ENCODE measurements around the gene TERT.
A peak's percentile ranks its signal among the peaks of the same experiment; 100 is the strongest.
"Not testable (repeated sequence)": the region's sequence is repeated elsewhere in the genome, so short reads cannot be mapped to it uniquely, and the experiment has no call there.

TERT gene

DNA sequence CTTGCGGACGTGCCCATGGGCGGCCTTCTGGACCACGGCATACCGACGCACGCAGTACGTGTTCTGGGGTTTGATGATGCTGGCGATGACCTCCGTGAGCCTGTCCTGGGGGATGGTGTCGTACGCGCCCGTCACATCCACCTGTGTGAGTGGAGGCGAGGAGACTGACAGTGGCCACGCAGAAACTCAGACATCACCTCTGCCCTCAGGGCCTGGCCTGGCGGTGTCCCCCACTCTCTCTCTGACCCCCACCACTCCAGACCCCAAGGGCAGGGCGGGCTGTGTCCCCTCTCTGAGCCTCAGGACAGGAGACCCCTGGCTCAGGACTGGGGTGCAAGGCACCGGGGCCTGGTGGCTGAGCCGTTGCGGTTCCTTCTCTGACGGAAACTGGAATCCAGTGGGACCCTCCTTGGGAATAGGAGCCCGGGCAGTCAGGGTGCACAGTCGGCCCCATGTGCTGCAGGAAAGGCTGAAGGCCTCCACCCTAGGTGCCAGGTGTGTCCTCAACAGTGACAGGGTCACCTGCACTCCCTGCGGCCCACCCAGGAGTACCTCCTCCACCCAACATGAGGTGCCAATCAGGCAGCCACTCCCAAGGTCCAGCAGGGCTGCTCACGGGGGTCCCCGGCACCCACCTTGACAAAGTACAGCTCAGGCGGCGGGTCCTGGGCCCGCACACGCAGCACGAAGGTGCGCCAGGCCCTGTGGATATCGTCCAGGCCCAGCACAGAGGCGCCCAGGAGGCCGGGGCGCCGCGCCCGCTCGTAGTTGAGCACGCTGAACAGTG lies 16.0 kb downstream of the TERT start:
- DNase-seq (ENCODE audit: low read depth in 2 of 2): no peak

DNA sequence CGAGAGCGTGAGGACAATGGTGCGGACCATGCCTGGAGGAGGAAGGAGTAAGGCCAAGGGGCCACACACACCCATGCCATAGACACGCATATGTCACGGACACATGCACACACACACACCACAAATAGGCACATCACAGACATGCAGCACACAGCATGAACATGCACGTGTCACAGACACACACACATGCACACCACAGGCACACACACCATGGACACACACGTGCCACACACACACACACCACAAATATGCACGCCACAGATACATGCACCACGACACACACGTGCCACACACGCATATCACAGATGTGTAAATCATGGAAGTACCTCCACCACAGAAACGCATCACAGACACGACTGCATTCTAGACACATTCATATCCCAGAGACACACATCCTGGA lies 16.7 kb downstream of the TERT start:
- no peak for DNase-seq (ENCODE audit: low read depth in 2 of 2)

DNA sequence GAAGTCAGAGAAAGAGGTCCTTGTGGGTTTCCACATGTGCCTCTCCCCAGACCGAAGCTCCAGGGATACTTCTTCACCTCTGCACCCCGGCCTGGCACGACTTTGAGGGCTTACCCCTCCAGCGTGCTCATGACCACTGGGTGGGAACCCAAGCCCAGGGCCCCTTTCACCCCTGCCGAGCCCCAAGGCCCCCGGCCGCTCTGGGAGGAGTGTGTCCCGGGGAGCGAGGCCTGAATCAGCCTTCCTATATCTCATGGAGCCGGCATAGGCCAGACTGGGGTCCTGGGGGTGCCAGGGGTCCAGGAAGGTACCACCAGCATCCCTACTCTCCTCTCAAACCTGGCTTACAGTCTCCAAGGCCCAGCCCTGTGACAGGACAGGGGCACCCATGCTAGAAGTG lies 17.1 kb downstream of the TERT start:
- DNase-seq (ENCODE audit: low read depth in 2 of 2): no peak

DNA sequence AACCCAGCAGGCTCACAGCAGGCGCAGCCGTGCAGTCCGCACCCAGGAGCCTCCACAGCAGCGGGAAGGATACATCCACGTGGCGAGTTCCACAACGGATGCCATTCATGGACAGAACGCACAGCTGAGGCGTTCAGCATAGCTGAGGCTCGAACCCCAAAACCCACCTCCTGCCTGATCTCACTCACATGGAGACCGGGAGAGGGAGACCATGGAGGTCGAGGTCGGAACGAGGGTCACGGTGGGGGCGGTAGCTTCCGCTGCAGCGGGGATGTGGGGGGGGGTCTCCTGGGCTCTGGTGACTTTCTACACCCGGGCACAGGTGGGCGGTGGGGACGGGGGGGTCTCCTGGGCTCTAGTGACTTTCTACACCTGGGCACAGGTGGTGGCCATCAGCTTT lies 17.5 kb downstream of the TERT start:
- no peak for DNase-seq (ENCODE audit: low read depth in 2 of 2)

DNA sequence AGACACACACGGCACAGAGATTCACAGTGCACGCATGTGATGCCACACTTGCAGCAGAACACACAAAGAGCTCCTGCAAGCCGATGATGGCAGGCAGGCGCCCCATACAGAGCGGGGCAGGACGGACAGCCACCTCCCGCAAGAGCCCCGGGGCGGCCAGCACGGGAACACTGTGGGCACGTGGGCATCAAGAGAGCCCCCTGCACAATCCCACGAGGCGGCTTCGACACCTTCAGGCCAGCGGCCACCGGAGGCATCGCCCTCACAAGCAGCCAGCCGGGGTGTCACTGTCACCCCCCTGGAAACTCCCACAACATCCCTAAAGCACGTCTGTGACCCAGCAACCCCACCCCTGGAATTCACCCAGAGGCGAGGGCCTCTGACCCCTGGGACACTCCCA lies 17.9 kb downstream of the TERT start:
- DNase-seq (ENCODE audit: low read depth in 2 of 2): no peak

DNA sequence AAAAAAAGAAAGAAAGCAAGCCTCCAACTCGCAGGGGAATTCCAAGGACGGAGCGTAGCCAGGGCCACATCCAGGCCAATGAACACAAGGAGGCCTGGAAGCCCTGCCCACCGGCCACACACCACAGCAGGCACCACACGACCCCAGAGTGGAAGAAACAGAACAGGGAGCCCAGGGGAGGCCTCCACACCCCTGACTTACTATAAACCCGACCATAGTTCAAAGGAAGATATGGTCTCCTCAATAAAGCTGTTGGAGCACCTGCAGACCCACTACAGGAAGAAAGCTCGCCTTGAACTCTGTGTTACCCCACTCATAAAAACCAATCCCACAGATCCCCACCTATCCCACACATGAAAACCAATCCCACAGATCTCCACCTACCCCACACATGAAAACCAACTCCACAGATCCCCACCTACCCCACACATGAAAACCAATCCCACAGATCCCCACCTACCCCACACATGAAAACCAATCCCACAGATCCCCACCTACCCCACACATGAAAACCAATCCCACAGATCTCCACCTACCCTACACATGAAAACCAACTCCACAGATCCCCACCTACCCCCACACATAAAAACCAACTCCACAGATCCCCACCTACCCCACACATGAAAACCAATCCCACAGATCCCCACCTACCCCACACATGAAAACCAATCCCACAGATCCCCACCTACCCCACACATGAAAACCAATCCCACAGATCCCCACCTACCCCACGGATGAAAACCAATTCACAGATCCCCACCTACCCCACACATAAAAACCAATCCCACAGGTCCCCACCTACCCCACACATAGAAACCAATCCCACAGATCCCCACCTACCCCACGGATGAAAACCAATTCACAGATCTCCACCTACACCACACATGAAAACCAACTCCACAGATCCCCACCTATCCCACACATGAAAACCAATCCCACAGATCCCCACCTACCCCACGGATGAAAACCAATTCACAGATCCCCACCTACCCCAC lies 19.2 kb downstream of the TERT start:
- not testable (repeated sequence) for DNase-seq (ENCODE audit: low read depth in 2 of 2)

DNA sequence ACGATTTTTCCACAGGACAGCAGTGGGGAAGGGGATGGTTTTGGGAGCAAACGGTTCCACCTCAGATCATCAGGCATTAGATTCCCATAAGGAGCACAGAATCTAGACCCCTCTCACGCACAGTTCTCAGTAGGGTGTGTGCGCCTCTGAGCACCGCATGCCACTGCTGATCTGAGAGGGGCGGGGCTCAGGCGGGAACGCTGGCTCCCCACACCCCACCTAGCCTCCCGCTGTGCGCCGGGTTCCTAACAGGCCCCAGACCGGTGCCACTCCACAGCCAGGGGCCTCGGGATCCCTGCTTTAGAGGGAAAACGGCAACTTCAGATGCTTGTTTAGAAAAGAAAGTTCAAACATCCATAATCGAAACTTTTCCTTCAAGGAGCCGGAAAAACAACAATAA lies 20.4 kb downstream of the TERT start:
- DNase-seq (ENCODE audit: low read depth in 2 of 2): no peak

DNA sequence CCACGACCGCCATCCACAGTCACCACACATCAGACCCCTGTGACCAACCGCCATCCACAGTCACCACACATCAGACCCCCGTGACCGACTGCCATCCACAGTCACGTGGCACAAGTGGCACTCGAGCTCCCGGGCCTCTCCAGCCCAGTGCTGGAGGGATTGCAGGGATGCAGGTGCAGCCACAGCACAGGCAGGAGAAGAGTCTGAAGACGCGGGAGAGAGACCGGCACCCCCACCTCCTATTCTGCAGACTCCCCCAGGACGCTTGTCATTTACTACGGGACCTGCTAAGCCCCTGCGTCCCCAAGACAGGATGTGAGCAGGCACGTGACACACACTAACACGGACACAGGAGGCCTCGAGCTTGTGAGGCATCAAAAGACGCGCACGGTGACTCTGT lies 21.1 kb downstream of the TERT start:
- no peak for DNase-seq (ENCODE audit: low read depth in 2 of 2)

DNA sequence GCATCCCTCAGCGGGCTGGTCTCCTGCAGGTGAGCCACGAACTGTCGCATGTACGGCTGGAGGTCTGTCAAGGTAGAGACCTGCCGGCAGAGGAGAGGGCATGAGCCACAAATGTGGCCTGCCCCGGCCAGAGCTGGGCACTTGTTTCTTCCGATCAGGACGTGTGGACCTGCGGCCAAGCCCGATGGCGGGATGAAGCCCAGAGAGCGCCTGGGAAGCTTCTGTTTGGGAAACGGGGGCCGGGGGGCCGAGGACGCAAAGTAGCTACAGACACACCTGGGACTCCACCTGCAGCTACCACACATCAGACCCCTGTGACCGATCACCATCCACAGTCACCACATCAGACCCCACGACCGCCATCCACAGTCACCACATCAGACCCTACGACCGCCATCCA lies 22.7 kb downstream of the TERT start:
- DNase-seq (ENCODE audit: low read depth in 2 of 2): no peak

DNA sequence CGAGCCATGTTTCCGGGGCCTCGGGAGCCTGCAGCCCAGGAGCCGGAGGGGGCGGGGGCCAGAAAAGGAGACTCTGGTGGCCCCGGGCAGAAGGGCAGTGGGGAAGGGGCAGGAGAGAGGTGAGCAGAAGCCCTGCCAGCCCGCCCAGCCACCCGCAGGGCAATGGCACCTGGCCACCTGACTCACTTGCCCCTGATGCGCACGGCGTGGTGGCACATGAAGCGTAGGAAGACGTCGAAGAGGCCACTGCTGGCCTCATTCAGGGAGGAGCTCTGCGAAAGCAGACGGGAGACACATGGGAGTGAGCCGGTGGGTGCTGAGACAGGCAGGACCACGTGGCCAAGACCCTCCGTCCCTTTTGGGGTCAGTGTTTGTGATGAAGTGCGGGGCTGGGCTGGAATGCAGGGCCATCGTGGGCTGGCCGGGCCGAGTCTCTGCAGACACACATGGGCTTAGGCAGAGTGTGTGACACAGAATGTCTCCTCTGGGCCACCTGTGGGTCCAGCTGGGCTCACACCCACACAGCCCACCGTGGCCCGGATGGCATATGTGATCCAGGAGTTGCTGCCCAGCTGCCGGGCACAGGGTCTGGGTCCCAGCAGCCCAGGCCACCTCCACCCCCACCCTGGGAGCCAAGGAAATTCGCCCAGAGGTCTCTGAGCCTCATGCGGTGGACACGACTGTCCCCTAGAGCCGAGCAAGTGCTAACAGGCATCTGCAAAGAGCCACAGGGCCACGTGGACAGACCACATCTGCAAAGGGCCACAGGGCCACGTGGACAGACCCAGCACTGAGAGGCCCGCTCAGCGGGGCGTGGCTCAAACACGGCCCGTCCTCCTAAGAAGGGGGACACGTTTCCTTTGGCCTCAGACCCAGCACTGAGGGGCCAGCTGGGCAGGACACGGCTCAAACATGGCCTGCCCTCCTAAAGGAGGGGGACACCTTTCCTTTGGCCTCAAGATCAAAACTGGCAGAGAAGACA lies 23.6 kb downstream of the TERT start:
- DNase-seq (ENCODE audit: low read depth in 2 of 2): no peak

DNA sequence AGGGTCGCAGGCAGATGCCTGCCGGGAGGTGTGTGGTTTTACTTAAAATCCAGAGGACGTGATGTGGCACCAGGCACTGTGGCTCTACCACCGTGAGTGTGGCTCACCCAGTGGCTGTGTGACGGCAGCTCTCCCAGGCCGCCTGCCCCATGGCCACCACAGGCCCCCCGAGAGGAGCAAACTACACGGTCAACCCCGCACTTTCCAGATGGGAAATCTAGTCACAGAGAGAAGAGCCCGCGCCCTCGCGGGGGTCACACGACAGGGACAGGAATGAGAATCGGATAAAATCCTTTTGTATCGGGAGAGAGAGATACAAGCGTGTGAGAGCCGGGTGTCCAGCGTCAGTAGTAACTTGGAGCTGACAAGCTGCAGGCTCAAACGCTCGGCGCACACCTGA lies 24.4 kb downstream of the TERT start:
- DNase-seq (ENCODE audit: low read depth in 2 of 2): no peak

DNA sequence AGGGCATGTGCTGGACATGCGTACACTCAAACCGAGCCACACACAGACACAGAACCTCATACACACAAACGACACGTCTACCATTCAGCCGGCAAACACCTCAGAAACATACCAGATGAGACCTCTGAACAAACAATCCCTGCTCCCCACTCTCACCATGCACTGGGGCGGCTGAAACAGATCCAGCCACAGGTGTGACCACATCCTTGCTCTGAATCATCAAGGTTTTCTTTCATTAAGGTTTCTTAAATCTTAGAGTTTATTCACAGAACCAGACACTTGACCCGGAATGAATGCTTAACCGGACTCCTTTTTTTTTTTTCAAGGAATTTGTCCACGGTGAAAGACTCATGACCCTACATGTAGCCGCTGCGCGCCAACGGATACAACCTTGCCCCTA lies 26.2 kb downstream of the TERT start:
- DNase-seq (ENCODE audit: low read depth in 2 of 2): peak in 1 of 2 donors; percentile 19

DNA sequence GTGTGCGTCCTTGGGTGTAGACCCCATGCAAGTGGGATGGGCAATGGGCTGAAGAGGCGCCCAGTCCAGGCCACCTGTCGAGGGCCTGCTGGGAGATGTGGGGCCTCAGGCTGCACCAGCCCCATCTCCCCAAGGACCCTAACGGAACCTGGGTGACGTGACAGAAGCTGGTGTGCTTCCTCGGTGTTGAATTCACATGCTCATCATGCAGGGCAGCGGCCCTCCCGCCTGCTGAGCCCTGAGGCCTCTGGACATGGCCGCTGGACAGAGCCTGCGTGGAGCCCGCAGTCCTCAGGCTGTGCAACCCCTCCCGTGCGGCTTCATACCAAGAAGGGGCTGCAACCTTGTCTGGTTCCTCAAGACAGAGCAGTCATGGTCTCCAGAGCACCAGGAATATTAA lies 26.8 kb downstream of the TERT start:
- no peak for DNase-seq (ENCODE audit: low read depth in 2 of 2)

DNA sequence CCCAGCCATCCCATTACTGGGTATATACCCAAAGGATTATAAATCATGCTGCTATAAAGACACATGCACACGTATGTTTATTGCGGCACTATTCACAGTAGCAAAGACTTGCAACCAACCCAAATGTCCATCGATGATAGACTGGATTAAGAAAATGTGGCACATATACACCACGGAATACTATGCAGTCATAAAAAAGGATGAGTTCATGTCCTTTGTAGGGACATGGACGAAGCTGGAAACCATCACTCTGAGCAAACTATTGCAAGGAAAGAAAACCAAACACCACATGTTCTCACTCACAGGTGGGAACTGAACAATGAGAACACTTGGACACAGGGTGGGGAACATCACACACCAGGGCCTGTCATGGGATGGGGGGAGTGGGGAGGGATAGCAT lies 27.4 kb downstream of the TERT start:
- DNase-seq (ENCODE audit: low read depth in 2 of 2): not testable (repeated sequence)

DNA sequence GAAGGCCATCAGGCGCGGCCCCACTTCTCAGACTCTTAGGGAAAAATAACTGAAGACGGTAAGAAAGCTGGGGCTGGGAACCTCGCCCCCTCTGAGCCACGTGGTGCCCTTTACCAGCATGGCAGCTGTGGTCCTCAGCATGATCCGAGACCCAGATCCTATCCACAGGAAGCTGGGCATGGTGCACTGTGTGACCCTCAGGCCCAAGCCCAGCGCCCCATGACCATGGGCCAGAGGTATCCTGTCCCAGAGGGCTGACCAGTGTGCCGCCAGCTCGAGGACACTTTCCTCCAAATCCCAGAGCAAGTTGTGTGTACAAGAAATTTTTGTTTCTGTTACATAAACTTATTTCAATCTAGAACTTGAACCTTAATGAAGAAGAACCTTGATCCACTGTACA lies 28.1 kb downstream of the TERT start:
- DNase-seq (ENCODE audit: low read depth in 2 of 2): no peak

DNA sequence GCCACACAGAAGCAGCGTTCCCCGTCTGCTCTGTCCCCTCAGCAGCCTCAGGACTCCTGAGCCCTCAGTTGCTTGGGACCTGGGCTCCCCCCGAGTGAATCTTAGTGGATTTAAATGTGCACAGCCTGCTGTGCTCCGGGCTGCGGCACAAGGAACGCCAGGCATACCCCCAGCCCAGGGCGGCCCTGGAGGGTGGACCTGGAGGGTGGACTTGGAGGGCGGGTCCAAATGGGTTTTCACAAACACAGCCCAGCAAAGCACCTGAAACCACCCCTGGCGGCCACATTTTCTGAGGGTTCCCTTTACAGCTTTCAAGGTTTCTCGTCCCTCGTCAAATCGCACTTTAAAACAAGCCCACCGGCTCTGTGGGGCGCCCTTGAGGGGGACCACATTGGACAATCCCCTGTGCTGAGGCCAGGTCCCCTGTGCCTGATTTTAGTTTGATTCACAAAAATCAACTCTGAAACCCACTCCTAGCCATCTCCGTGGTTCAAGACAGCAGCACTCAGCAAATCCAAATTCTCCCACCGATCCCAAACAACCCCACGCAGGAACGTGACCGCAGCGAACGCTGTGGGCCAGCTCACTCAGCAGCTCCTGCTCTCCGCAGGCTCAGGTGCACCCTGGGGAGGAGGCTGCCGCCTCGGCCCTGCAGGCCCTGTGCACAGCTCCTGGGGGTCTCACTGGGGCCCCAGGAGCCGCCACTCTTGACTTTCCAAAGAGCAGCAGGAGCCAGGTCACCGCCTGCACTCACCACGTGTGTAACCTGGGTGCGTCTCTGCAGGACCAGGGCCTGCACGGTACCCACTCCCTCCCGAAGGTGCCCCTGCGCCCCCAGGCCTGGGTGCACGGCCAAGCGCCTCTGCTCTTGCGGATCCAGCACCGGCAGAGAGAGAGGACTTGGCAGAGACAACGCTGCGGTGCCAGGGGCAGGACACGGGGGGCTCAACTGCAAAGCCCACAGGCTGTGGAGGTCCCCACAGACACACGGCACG lies 29.1 kb downstream of the TERT start:
- DNase-seq (ENCODE audit: low read depth in 2 of 2): no peak

DNA sequence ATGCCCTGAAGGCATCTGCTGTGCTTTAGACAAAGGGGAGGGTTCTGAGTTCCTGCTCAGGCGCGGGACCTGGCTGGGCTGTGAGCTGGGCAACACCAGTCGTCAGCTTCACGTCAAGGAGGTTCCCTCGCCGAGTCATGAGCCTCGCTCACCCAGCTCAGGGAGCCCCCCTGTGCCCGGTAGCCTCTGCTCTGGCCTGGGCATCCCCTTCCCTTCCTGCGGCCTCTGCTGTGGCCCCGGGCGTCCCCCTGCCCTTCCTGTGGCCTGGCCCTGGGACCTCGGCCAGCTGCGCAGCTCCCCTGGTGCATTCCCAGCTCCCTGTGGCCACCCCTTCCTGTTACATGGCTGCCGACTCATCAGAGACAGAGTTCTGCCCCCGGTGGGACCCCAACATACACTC lies 29.8 kb downstream of the TERT start:
- DNase-seq (ENCODE audit: low read depth in 2 of 2): no peak

DNA sequence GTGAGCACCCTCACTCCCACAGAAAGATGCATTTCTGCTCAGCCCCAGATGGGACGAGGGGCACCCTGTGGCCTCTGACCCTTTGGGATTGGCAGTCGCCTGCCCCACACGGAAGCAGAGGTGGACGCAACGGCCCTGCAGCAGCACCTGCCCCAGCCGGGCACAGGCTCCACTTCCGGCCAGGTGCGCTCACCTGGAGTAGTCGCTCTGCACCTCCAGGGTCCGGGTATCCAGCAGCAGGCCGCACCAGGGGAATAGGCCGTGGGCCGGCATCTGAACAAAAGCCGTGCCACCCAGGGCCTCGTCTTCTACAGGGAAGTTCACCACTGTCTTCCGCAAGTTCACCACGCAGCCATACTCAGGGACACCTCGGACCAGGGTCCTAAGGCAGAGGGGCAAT lies 30.7 kb downstream of the TERT start:
- no peak for DNase-seq (ENCODE audit: low read depth in 2 of 2)

DNA sequence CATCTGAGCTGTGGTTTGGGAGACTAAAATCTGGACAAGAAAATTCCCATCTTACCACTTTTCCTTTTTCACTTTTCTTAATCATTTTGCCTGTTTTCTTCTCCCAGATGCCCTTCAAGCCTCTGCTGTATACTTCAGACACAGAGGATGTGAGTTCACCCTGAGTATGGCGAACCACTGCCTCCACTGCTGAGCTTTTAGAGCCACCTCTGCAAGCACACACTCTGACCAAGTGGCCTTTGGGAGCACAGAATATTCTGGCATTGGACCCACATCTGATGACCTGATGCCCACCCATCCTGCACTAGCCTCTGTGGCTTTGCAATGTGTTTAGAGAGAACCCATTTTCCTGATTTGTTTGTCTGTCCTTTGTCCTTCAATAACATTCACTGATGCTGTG lies 32.5 kb downstream of the TERT start:
- DNase-seq (ENCODE audit: low read depth in 2 of 2): no peak

DNA sequence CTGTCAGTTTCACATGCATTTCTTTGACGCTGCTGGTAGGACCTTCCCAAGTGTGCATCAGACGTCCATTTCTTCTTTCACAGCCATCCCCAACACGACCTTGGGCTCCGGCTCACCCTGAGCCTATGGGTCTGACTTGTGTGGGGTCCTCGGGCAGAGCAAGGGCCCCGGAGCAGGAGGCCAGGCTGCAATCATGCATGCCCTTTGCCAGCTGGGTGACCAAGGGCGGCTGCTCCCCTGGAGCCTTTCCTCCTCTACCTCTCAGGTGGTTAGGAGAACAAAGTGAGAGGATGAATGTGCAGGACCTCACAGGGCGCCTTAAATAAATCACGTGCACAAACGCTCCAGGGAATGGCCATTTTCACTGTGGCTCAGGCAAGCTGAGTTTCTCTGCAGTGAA lies 33.2 kb downstream of the TERT start:
- DNase-seq (ENCODE audit: low read depth in 2 of 2): no peak
